Measurements from ENCODE around the gene GCFC2.

GCFC2 gene

GRCh38 chr2:75621228-75621627 lies 89.5 kb downstream of the GCFC2 start:
- no peak for DNase-seq

- DNase-seq: no peak
Measured at GRCh38 chr2:75619956-75620740, 90.6 kb downstream of the GCFC2 start.

- DNase-seq: no peak
Measured at GRCh38 chr2:75616933-75617332, 93.8 kb downstream of the GCFC2 start.

GRCh38 chr2:75616406-75616805 lies 94.3 kb downstream of the GCFC2 start:
- no peak for DNase-seq

- no peak for DNase-seq
Measured at GRCh38 chr2:75614162-75614651, 96.5 kb downstream of the GCFC2 start.

GRCh38 chr2:75612862-75613243 lies 97.9 kb downstream of the GCFC2 start:
- no peak for DNase-seq

Measured in NCI-H1092 (cell line).